ENCODE measurements around the gene C11orf86.

Gene C11orf86

DNA sequence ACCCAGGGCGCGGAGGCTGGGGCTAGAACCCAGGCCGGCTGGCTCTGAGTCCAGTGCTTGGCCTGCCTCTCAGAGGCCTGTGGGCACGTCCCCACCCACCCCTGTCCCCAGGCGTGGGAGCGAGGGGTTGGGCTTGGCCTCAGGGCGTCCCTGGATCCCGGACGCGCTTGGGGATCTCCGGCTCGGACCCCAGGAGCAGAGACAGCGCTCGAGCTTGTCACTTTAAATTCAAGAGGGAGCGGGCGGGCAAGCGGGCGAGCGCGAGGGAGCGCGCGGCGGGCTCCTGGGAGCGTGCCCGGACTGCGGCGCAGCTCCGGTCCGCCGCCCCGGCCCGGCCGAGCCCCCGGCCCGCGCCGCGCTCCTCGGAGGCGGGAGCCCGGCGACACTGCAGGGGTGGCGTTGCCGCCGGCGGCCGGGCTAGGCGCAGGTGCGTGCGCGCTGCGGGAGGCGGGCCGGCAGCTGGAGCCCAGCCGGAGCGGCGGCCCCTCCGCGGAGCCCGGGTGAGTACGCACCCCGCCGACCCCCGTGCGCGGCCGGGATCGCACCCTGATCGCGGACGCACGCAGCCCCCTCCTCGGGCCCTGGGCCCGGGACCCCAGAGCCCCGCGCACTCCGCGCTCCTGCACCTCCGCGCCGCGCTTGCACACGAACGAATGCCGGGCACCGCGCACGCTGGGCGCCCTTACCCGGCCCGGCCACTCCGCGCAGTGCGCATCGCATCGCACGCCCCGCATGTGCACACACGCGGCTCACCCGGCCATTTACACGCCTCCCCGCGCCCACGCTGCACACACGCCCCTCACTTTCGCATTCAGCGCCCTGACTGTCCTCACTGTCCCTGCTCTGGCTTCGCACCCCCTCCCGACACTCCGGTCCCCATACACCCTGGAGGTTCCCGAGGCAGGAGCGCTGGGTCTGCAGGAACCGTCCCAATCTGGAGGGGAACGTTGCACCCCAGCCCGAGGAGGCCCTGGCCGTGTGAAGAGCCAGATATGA, 48.2 kb downstream of the C11orf86 start, which contains the start of gene SYT12:
TSS of gene SYT12 (plus strand) at position 174 of the 996 bp plus-strand sequence. CDS start 7,011 bp downstream, outside the sequence.
- no peak for DNase-seq (ENCODE audit: extremely low read depth in 1 of 2, low read depth in 1 of 2)

DNA sequence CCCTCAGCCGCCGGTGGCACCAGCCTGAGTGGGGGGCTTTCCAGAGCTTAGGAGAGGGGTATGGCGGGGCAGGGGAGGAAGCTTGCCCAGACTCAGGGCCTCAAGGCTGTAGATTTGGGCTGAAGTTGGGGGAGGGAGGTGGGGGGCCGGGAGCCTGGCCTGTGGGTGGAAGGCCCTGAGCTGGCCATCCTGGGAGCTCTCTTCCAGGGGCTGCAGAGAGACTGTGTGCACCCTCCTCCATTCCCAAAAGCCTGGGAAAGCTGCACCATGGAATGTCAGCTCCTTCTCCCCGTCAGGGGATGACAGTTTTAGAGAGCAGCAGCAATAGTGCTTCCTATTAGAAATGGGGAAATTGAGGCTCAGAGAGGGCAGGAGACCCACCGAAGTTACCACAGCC, 48.9 kb downstream of the C11orf86 start:
- DNase-seq (ENCODE audit: extremely low read depth in 1 of 2, low read depth in 1 of 2) = no peak

DNA sequence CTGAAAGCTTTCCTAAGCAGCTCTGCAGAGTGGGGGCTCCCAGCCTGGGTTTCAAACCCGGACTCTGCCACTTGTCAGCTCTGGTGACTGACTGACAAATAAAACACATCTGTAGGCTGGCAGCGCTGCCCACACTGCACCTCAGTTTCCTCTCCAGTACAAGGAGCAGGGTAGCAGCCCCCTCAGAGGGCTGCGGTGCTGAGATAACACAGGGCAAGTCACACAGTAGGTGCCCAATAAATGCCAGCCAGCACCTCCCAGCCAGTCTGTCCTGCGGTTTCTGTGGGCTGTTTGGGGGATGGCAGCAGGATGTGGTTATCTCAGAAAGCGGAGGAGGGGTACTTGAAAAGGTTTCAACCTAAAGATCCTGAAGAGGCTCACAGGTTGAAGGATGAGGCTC, 49.3 kb downstream of the C11orf86 start:
- DNase-seq (ENCODE audit: extremely low read depth in 1 of 2, low read depth in 1 of 2) = peak in 1 of 2 donors; percentile 15

DNA sequence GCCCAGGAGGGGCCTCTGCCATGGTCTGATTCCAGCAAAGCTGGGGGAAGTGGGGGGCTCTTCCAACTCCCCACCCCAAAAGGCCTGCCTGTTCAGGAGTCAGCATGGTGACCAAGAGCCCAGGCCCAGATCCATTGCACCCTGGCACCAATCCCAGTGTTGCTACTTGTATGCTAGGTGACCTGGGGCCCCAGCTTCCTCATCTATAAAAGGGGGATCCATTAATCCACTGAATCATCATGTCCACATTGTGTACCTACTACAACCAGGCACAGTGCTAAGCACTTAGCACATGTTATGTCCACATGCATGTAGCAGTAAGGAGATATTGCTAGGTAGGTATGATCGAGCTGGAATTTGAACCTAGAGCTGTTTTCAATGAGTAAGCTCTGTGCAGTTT, 49.9 kb downstream of the C11orf86 start:
- DNase-seq (ENCODE audit: extremely low read depth in 1 of 2, low read depth in 1 of 2) = no peak

DNA sequence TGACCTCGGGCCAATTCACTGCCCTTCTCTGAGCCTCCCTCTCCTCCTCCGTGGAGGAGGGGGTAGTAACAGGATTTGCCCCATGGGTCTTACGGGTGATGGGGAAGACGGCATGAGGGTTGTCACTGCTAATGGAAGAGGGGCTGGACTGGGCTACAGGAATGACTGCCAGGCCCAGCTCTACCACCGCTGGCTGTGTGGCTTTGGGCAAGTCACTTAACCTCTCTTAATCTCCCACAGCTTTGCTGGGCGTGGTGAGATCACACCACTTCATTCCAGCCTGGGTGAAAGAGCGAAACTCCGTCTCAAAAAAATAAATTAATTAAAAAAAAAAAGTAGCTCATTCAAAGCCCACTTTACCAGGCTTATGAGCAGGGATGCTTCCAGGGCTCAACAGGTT, 50.6 kb downstream of the C11orf86 start:
- DNase-seq (ENCODE audit: extremely low read depth in 1 of 2, low read depth in 1 of 2) = no peak
